ENCODE data around the gene MICAL2. TPM values are rescaled to one million over a fixed set of nuclear protein-coding genes. Genes with fewer than 3 reads are reported as not detected.
A peak's percentile ranks its signal among the peaks of the same experiment; 100 is the strongest.

Gene MICAL2
- total RNA-seq, 6 experiments from 2014 or later = 17.0 to 50.7 (median 35.9) TPM

DNA sequence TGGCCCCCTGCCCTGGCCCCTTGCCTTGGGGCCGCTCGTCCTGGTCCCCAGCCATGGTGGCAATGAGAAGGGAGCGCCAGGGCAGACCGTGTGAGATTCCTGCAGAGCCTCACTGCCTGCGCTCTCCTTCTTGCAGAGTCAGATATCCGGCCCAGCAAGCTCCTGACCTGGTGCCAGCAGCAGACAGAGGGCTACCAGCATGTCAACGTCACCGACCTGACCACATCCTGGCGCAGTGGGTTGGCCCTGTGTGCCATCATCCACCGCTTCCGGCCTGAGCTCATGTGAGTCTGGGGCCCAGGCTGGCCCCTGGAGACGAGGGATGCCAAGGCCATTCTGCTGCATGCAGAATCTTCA lies 114.1 kb downstream of the MICAL2 start:
- Histone ChIP-seq H3K36me3 (peaks cover 0 to 27% (median 5%) of the 10 kb centered on the region in 4 donors), H3K4me1 (peaks cover 0 to 33% (median 22%) of the 10 kb centered on the region in 4 donors), H3K27ac (no peak overlapping the region), H3K27me3 (no peaks in the 10 kb centered on the region), H3K4me3 (no peak overlapping the region), H3K9me3 (no peaks in the 10 kb centered on the region)
- DNase-seq (peak; percentile 60 to 77 (median 62)), ATAC-seq (peak; percentile 2 to 46 (median 21))
- 80% methylated on average over 1 of the region's 12 CpGs for WGBS (ENCODE audit: insufficient coverage, low coverage, low lambda C conversion rate, missing lambda C conversion rate)
- intact Hi-C loops (cut with DNase I) = no loop called here
- TF ChIP-seq POLR2A (IDR thresholded peaks at IDR 0.05) = no peak
- TF ChIP-seq, protein P1, sequence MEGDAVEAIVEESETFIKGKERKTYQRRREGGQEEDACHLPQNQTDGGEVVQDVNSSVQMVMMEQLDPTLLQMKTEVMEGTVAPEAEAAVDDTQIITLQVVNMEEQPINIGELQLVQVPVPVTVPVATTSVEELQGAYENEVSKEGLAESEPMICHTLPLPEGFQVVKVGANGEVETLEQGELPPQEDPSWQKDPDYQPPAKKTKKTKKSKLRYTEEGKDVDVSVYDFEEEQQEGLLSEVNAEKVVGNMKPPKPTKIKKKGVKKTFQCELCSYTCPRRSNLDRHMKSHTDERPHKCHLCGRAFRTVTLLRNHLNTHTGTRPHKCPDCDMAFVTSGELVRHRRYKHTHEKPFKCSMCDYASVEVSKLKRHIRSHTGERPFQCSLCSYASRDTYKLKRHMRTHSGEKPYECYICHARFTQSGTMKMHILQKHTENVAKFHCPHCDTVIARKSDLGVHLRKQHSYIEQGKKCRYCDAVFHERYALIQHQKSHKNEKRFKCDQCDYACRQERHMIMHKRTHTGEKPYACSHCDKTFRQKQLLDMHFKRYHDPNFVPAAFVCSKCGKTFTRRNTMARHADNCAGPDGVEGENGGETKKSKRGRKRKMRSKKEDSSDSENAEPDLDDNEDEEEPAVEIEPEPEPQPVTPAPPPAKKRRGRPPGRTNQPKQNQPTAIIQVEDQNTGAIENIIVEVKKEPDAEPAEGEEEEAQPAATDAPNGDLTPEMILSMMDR (IDR thresholded peaks at IDR 0.05) = no peak

DNA sequence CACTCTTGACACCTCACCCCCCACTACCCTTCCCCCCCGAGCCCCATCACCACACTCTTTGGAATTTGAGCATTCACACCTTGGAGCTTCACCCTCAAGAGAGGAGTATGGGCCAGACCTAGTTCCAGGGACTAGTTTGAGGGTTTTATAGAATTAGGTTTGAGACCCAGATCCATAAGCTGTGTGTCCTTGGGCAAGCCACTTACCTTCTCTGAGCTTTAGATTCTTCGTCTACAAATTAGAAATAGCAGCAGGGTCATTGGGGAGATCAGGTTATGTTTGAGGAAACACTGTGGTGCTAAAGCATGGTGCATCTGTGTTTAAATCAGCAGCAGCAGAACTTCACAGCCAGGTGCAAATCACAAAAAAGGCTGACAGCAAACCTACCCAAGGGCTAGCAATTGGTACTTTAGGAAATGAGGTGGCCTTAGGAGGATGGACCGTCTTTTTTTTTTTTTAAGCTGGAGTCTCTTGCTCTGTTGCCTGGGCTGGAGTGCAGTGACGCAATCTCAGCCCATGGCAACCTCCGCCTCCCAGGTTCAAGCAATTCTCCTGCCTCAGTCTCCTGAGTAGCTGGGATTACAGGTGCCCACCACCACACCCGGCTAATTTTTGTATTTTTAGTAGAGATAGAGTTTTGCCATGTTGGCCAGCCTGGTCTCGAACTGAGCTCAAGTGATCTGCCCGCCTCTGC lies 114.8 kb downstream of the MICAL2 start:
- intact Hi-C loops (cut with DNase I) = no loop called here
- DNase-seq (no peak), ATAC-seq (no peak)
- WGBS (ENCODE audit: insufficient coverage, low coverage, low lambda C conversion rate, missing lambda C conversion rate) = 92% methylated on average over 4 of the region's 8 CpGs
- Histone ChIP-seq H3K27me3 (no peaks in the 10 kb centered on the region), H3K27ac (no peak overlapping the region), H3K4me3 (no peak overlapping the region), H3K4me1 (peaks cover 0 to 27% (median 16%) of the 10 kb centered on the region in 4 donors), H3K36me3 (peaks cover 0 to 27% (median 5%) of the 10 kb centered on the region in 4 donors), H3K9me3 (no peaks in the 10 kb centered on the region)
- TF ChIP-seq POLR2A (IDR thresholded peaks at IDR 0.05) = no peak
- TF ChIP-seq, protein P1 (IDR thresholded peaks at IDR 0.05) = no peak

DNA sequence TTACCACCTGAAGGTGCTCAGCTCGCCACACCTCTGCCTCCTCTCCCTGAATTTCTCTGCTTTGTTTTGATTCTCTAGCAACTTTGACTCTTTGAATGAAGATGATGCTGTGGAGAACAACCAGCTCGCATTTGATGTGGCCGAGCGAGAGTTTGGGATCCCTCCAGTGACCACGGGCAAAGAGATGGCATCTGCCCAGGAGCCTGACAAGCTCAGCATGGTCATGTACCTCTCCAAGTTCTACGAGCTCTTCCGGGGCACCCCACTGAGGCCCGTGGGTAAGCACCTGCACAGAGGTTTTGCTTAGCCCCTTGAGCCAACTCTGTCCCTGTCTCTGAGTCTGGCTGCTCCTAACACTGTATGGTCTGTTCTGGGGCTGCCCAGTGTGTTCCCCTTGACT lies 115.7 kb downstream of the MICAL2 start:
- Histone ChIP-seq H3K4me3 (no peak overlapping the region), H3K36me3 (peaks cover 0 to 31% (median 6%) of the 10 kb centered on the region in 4 donors), H3K9me3 (no peaks in the 10 kb centered on the region), H3K27ac (no peak overlapping the region), H3K27me3 (no peaks in the 10 kb centered on the region), H3K4me1 (peaks cover 0 to 18% (median 9%) of the 10 kb centered on the region in 4 donors)
- DNase-seq = no peak
- intact Hi-C loops (cut with DNase I) = no loop called here
- 94% methylated on average over 4 of the region's 8 CpGs for WGBS (ENCODE audit: insufficient coverage, low coverage, low lambda C conversion rate, missing lambda C conversion rate)
- ATAC-seq = no peak
- TF ChIP-seq, protein P1 (IDR thresholded peaks at IDR 0.05) = no peak
- no peak for TF ChIP-seq POLR2A (IDR thresholded peaks at IDR 0.05)

DNA sequence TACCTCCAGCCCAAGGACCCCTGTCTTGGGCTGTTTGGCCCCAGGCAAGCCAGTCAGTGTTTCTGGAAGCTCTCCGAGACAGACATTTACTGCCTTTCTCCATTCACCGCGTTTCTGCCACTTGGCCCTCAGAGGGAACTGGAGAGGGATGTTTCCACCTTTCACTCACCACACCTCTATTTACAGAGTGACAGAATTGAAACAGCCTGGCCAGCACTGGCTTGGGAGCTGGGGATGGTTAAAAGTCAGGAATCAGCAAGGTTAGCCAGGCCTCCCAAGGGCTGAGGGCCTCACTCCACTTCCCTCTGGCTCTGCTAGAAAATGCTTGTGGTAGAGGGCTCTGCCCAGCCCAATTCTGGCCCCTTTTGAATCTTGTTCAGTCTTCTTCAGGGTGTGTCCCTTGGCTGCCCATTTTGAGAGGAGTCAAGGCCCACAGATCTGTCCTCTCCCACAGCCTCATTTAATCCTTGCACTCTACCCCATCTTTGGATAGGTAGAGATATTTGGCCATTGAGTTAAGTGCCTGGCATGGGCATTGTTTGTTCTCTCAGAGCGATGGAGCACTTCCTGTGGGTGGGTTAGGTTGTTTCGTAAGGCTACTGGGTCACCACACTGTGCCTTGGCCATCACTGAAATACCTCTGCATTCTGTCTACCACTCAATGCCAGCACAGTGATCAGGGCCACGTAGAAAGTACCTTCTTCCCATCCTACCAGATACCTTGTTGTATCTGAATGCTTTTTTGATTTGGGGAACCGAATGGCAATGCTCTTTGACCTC lies 119.2 kb downstream of the MICAL2 start:
- intact Hi-C loops (cut with DNase I) = loop anchor here in 1 of 2 donors (5.0 kb wide), 1 partner anchor 177 kb away; no protein-coding TSS in a partner anchor
- DNase-seq (no peak), ATAC-seq (peak; percentile 41 to 77 (median 64))
- Histone ChIP-seq H3K4me3 (no peak overlapping the region), H3K9me3 (no peaks in the 10 kb centered on the region), H3K36me3 (peaks cover 0 to 31% (median 8%) of the 10 kb centered on the region in 4 donors), H3K27me3 (no peaks in the 10 kb centered on the region), H3K27ac (no peak overlapping the region), H3K4me1 (no peaks in the 10 kb centered on the region)
- no peak for TF ChIP-seq POLR2A (IDR thresholded peaks at IDR 0.05)
- TF ChIP-seq, protein P1 (IDR thresholded peaks at IDR 0.05) = no peak
- WGBS (ENCODE audit: insufficient coverage, low coverage, low lambda C conversion rate, missing lambda C conversion rate) = 64% methylated on average over 4 of the region's 7 CpGs
